Right atrium auricular region (tissue), 2 donors: ENCODE data around the gene SUN1. TPM values are rescaled to one million over a fixed set of nuclear protein-coding genes. Genes with fewer than 3 reads are reported as not detected.

ENCODE experiments used
- DNase-seq: peaks from one replicate; pipeline ENCODE4 v3.0.0-alpha.2; 2019; ENCODE audit warnings: low spot score
- H3K27ac ChIP-seq, 2 donors: fragments of 200-600 bp; sonication (generic); 1 replicate in 1 of 2; 2 replicates in 1 of 2; pipeline ENCODE4 v1.5.1; 2016 to 2019
- H3K27me3 ChIP-seq, 2 donors: fragments of 200-600 bp; sonication (generic); one replicate each; pipeline versions ENCODE4 v1.5.1 to v1.6.0; 2017 to 2019
- H3K36me3 ChIP-seq: fragments of 200-600 bp; sonication (generic); one replicate; pipeline ENCODE4 v1.5.1; 2016
- H3K4me1 ChIP-seq, 2 donors: fragments of 200-600 bp; sonication (generic); one replicate each; pipeline versions ENCODE4 v1.5.1 to v1.6.0; 2017 to 2019
- H3K4me3 ChIP-seq, 2 donors: fragments of 200-600 bp; sonication (generic); 1 replicate in 1 of 2; 2 replicates in 1 of 2; pipeline ENCODE4 v1.5.1; 2017 to 2019; ENCODE audit warnings: mild to moderate bottlenecking in 1 of 2, moderate library complexity in 1 of 2
- H3K9me3 ChIP-seq, 2 donors: fragments of 200-600 bp; sonication (generic); one replicate each; pipeline ENCODE4 v1.5.1; 2019
- total RNA-seq, 2 donors: library from RNA; depleted of rRNA; stranded (reverse); fragments of >200 nt; gene quantifications; one replicate each; pipeline ENCODE4 v1.1.0, GENCODE V29; 2016
- TF ChIP-seq, protein P1 (sequence below), 2 donors: fragments of 200-600 bp; sonication (generic); IDR thresholded peaks; one replicate each; pipeline ENCODE4 v1.5.1; 2019; ENCODE audit warnings: antibody characterized with exemption in 2 of 2

Gene SUN1
- total RNA-seq, 2 donors from 2014 or later = 84.4 to 97.5 TPM

- H3K36me3 ChIP-seq = no peaks in the 10 kb centered on the region
- H3K4me1 ChIP-seq = peaks cover 0 to 10% of the 10 kb centered on the region in 2 donors
- no peak for DNase-seq
- TF ChIP-seq, protein P1, sequence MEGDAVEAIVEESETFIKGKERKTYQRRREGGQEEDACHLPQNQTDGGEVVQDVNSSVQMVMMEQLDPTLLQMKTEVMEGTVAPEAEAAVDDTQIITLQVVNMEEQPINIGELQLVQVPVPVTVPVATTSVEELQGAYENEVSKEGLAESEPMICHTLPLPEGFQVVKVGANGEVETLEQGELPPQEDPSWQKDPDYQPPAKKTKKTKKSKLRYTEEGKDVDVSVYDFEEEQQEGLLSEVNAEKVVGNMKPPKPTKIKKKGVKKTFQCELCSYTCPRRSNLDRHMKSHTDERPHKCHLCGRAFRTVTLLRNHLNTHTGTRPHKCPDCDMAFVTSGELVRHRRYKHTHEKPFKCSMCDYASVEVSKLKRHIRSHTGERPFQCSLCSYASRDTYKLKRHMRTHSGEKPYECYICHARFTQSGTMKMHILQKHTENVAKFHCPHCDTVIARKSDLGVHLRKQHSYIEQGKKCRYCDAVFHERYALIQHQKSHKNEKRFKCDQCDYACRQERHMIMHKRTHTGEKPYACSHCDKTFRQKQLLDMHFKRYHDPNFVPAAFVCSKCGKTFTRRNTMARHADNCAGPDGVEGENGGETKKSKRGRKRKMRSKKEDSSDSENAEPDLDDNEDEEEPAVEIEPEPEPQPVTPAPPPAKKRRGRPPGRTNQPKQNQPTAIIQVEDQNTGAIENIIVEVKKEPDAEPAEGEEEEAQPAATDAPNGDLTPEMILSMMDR (IDR thresholded peaks at IDR 0.05) = no peak
- H3K9me3 ChIP-seq = no peaks in the 10 kb centered on the region
- H3K27me3 ChIP-seq = no peaks in the 10 kb centered on the region
- no peak overlapping the region for H3K27ac ChIP-seq
- H3K4me3 ChIP-seq = no peak overlapping the region
Measured at GRCh38 chr7:913736-914520, 81.7 kb downstream of the SUN1 start.

GRCh38 chr7:914521-915194 lies 82.4 kb downstream of the SUN1 start:
- no peaks in the 10 kb centered on the region for H3K36me3 ChIP-seq
- DNase-seq = no peak
- H3K4me3 ChIP-seq = no peak overlapping the region
- no peak overlapping the region for H3K27ac ChIP-seq
- H3K9me3 ChIP-seq = no peaks in the 10 kb centered on the region
- peaks cover 0 to 6% of the 10 kb centered on the region in 2 donors for H3K4me1 ChIP-seq
- no peaks in the 10 kb centered on the region for H3K27me3 ChIP-seq
- TF ChIP-seq, protein P1 (IDR thresholded peaks at IDR 0.05) = no peak

DNA sequence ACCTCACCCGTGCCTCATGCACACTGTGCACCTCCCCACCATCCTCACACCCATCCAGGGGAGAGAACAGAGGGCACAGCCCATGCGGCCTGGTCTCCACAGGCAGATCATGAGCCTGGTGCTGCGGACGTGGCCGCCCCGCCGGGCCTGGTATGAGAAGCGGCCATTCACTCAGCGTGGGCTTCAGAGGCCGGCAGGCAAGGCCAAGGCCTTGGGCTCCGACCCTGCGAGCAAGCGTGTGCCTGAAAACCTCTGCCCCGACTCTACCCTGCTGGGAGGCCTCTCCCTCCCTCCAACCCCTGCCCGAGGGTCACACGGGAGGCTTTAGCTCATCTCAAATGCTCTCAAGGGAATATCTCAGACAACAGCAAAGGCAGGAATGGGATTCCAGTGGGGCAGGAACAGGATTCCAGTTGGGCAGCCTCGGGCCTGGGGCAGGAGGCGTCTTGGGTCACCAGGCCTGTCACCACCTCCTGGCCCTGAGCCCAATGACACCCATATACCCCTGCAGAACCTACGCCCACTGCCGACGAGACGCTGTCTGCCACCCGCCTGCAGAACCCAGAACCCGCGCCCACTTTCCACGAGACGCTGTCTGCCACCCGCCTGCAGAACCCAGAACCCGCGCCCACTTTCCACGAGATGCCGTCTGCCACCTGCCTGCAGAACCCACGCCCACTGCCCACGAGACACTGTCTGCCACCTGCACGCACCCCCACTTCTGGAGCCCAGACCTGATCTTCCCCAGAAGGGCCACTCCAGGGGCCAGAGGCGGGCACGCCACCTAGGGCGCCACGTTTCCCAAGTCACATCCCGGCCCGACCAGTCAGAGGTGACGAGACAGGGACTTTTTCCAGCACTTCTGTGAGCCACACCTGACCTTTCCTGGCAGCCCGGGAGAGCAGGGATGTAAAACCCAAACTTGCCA lies 83.3 kb downstream of the SUN1 start:
- no peaks in the 10 kb centered on the region for H3K27me3 ChIP-seq
- no peak for DNase-seq
- H3K27ac ChIP-seq = no peak overlapping the region
- peaks cover 0 to 5% of the 10 kb centered on the region in 2 donors for H3K4me1 ChIP-seq
- H3K36me3 ChIP-seq = no peaks in the 10 kb centered on the region
- no peaks in the 10 kb centered on the region for H3K9me3 ChIP-seq
- H3K4me3 ChIP-seq = no peak overlapping the region
- TF ChIP-seq, protein P1 (IDR thresholded peaks at IDR 0.05) = no peak

DNA sequence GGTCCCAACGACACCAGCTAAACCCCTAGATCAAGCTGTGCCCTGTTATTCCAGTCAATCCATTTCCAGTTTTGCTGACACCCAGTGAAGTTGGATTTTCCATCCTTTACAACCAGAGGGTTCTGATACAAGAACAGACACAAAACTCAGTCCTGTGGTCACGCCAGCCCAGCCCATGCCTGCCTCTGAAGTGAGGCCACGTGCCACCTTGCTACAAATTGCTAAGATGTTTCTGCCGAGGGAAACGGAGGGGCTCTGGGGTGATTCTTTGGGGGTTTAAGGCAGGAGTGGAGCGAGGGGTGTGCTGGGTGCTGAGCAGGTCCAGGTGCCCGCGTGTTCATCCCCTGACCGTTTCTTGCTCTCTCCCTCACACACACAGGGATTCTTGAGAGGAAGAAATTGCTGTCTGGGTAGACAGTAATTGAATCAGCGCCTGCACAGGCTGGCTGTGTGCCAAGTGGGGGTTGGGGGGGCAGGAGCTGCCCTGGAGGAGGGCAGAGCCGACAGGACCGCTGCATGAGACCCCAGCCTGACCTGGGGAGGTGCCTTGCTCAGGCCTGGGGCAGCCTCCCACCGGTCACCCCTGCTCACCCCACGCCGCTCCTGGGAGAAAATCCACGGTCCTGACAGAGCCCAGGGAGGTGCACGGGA lies 84.1 kb downstream of the SUN1 start:
- Histone ChIP-seq H3K27me3 (no peaks in the 10 kb centered on the region), H3K4me3 (no peak overlapping the region), H3K27ac (no peak overlapping the region), H3K4me1 (peaks cover 0 to 5% of the 10 kb centered on the region in 2 donors), H3K9me3 (no peaks in the 10 kb centered on the region), H3K36me3 (no peaks in the 10 kb centered on the region)
- no peak for DNase-seq
- TF ChIP-seq, protein P1 (IDR thresholded peaks at IDR 0.05) = no peak
